ENCODE measurements around the gene NUDT19. TPM values are rescaled to one million over a fixed set of nuclear protein-coding genes. Genes with fewer than 3 reads are reported as not detected.

NUDT19 gene
- polyA plus RNA-seq, 1 donor (not counting 4 experiments of a cell fraction or from before 2014, with no cell fraction given) = 12.2 TPM

- Histone ChIP-seq H3K4me1 (ENCODE audit: control insufficient read depth, extremely low read depth, insufficient read depth, low read length) (no peaks in the 10 kb centered on the region), H3K27me3 (ENCODE audit: control insufficient read depth, extremely low read depth, insufficient read depth, low read length) (no peaks in the 10 kb centered on the region), H3K27ac (ENCODE audit: control insufficient read depth, insufficient read depth, low read length) (no peak overlapping the region), H3K9ac (ENCODE audit: control insufficient read depth, extremely low read depth, insufficient read depth, low read length) (no peak overlapping the region), H3K4me2 (ENCODE audit: control insufficient read depth, extremely low read depth, insufficient read depth, low read depth, low read length) (no peak overlapping the region), H3K36me3 (ENCODE audit: control insufficient read depth in 2 of 2, extremely low read depth in 1 of 2, insufficient read depth in 2 of 2, low read length in 2 of 2) (peaks cover 0 to 4% of the 10 kb centered on the region in 2 experiments), H3K79me2 (ENCODE audit: control insufficient read depth, insufficient read depth, low read length) (no peaks in the 10 kb centered on the region), H3K9me1 (ENCODE audit: control insufficient read depth, extremely low read depth, insufficient read depth, low read length) (no peaks in the 10 kb centered on the region), H3K4me3 (ENCODE audit: control insufficient read depth in 2 of 3, extremely low read depth in 1 of 3, insufficient read depth in 2 of 3, low read depth in 1 of 3, low read length in 3 of 3) (no peak overlapping the region), H3K9me3 (ENCODE audit: control insufficient read depth, low read depth, low read length) (no peaks in the 10 kb centered on the region), H4K20me1 (ENCODE audit: control insufficient read depth, extremely low read depth, insufficient read depth, low read length) (no peaks in the 10 kb centered on the region), H2AFZ (ENCODE audit: control insufficient read depth, low read length) (no peak overlapping the region)
- no peak for DNase-seq (ENCODE audit: low read depth, low spot score)
- no peak for TF ChIP-seq CTCF (optimal IDR thresholded peaks at IDR 0.05 in 1 of 3, IDR thresholded peaks at IDR 0.05 in 1 of 3, conservative IDR thresholded peaks at IDR 0.05 in 1 of 3; ENCODE audit: extremely low read depth in 1 of 3, insufficient read depth in 2 of 3, low read length in 3 of 3)
- TF ChIP-seq EZH2 (IDR thresholded peaks at IDR 0.05; ENCODE audit: low read length) = no peak
- no peak for FAIRE-seq
- dilution Hi-C loops (cut with MboI; ENCODE audit: extremely low pct_ligation_motif_present, low sequenced_read_pairs) = no loop called here
Measured at GRCh38 chr19:32720936-32721250, 29.3 kb downstream of the NUDT19 start.

GRCh38 chr19:32735936-32736335, 44.3 kb downstream of the NUDT19 start:
- Histone ChIP-seq H3K36me3 (ENCODE audit: control insufficient read depth in 2 of 2, extremely low read depth in 1 of 2, insufficient read depth in 2 of 2, low read length in 2 of 2) (no peaks in the 10 kb centered on the region), H3K27me3 (ENCODE audit: control insufficient read depth, extremely low read depth, insufficient read depth, low read length) (no peaks in the 10 kb centered on the region), H3K79me2 (ENCODE audit: control insufficient read depth, insufficient read depth, low read length) (no peaks in the 10 kb centered on the region), H3K9me1 (ENCODE audit: control insufficient read depth, extremely low read depth, insufficient read depth, low read length) (no peaks in the 10 kb centered on the region), H3K9ac (ENCODE audit: control insufficient read depth, extremely low read depth, insufficient read depth, low read length) (no peak overlapping the region), H3K4me2 (ENCODE audit: control insufficient read depth, extremely low read depth, insufficient read depth, low read depth, low read length) (no peak overlapping the region), H4K20me1 (ENCODE audit: control insufficient read depth, extremely low read depth, insufficient read depth, low read length) (no peaks in the 10 kb centered on the region), H3K4me3 (ENCODE audit: control insufficient read depth in 2 of 3, extremely low read depth in 1 of 3, insufficient read depth in 2 of 3, low read depth in 1 of 3, low read length in 3 of 3) (no peak overlapping the region), H2AFZ (ENCODE audit: control insufficient read depth, low read length) (no peak overlapping the region), H3K27ac (ENCODE audit: control insufficient read depth, insufficient read depth, low read length) (no peak overlapping the region), H3K4me1 (ENCODE audit: control insufficient read depth, extremely low read depth, insufficient read depth, low read length) (no peaks in the 10 kb centered on the region), H3K9me3 (ENCODE audit: control insufficient read depth, low read depth, low read length) (no peaks in the 10 kb centered on the region)
- dilution Hi-C loops (cut with MboI; ENCODE audit: extremely low pct_ligation_motif_present, low sequenced_read_pairs) = no loop called here
- FAIRE-seq (no peak), DNase-seq (ENCODE audit: low read depth, low spot score) (no peak)
- TF ChIP-seq EZH2 (IDR thresholded peaks at IDR 0.05; ENCODE audit: low read length) (no peak), CTCF (optimal IDR thresholded peaks at IDR 0.05 in 1 of 3, IDR thresholded peaks at IDR 0.05 in 1 of 3, conservative IDR thresholded peaks at IDR 0.05 in 1 of 3; ENCODE audit: extremely low read depth in 1 of 3, insufficient read depth in 2 of 3, low read length in 3 of 3) (no peak)

Data from keratinocyte (primary cell).